Astrocyte (in vitro differentiated cells and primary cell): Measurements from ENCODE around the gene FHIP2A. TPM values are rescaled to one million over a fixed set of nuclear protein-coding genes. Genes with fewer than 3 reads are reported as not detected.

Experiments
- DNase-seq: peaks from one replicate; pipeline ENCODE4 v3.0.0-alpha.2; 2010; ENCODE audit warnings: low read depth
- FAIRE-seq: peaks from 2 replicates; lab custom pipeline; 2011; peaks lifted over from hg19 to GRCh38; lab: Jason Lieb, UNC
- H2AFZ ChIP-seq: 2 replicates; pipeline ENCODE4 v1.6.0; 2012; ENCODE audit warnings: low read depth, low read length, inconsistent platforms
- H3K27ac ChIP-seq: 2 replicates; pipeline ENCODE4 v1.5.1; 2011; ENCODE audit warnings: low read depth, low read length, inconsistent platforms
- H3K27me3 ChIP-seq: 2 replicates; pipeline ENCODE4 v1.6.0; 2011; ENCODE audit warnings: low read length, inconsistent platforms; ENCODE audit not compliant: insufficient read depth
- H3K36me3 ChIP-seq: 2 replicates; pipeline ENCODE4 v1.5.1; 2011; ENCODE audit warnings: low read length, inconsistent platforms; ENCODE audit not compliant: insufficient read depth
- H3K4me1 ChIP-seq: 2 replicates; pipeline ENCODE4 v1.5.1; 2011; ENCODE audit warnings: low read length, inconsistent platforms; ENCODE audit not compliant: insufficient read depth
- H3K4me2 ChIP-seq: 2 replicates; pipeline ENCODE4 v1.6.0; 2012; ENCODE audit warnings: low read length, inconsistent platforms
- H3K4me3 ChIP-seq: 2 replicates; pipeline ENCODE4 v1.5.1; 2011; ENCODE audit warnings: low read depth, mild to moderate bottlenecking, low read length, inconsistent platforms; ENCODE audit not compliant: insufficient read depth
- H3K79me2 ChIP-seq: 2 replicates; pipeline ENCODE4 v1.6.0; 2012; ENCODE audit warnings: mild to moderate bottlenecking, low read length, inconsistent platforms; ENCODE audit not compliant: insufficient read depth
- H3K9ac ChIP-seq: 2 replicates; pipeline ENCODE4 v1.6.0; 2012; ENCODE audit warnings: mild to moderate bottlenecking, low read length, inconsistent platforms
- H3K9me3 ChIP-seq: 2 replicates; pipeline ENCODE4 v1.5.1; 2012; ENCODE audit warnings: low read depth, mild to moderate bottlenecking, low read length, inconsistent platforms; ENCODE audit not compliant: insufficient read depth
- H4K20me1 ChIP-seq: 2 replicates; pipeline ENCODE4 v1.6.0; 2012; ENCODE audit warnings: low read length, inconsistent platforms; ENCODE audit not compliant: insufficient read depth
- H3K27ac Mint-ChIP-seq: one replicate; pipeline ENCODE4 v1.8.0; 2021; ENCODE audit warnings: mild to moderate bottlenecking, mixed read lengths; ENCODE audit not compliant: unreplicated experiment
- H3K27me3 Mint-ChIP-seq: one replicate; pipeline ENCODE4 v1.8.0; 2021; ENCODE audit warnings: low read depth, mixed read lengths; ENCODE audit not compliant: unreplicated experiment
- H3K36me3 Mint-ChIP-seq: one replicate; pipeline ENCODE4 v1.8.0; 2021; ENCODE audit warnings: low read depth, mixed read lengths; ENCODE audit not compliant: unreplicated experiment
- H3K4me1 Mint-ChIP-seq: one replicate; pipeline ENCODE4 v1.8.0; 2021; ENCODE audit warnings: low read depth, mixed read lengths; ENCODE audit not compliant: unreplicated experiment
- H3K4me3 Mint-ChIP-seq: one replicate; pipeline ENCODE4 v1.8.0; 2021; ENCODE audit warnings: mild to moderate bottlenecking, moderate library complexity, mixed read lengths; ENCODE audit not compliant: unreplicated experiment
- H3K9me3 Mint-ChIP-seq: one replicate; pipeline ENCODE4 v1.8.0; 2021; ENCODE audit warnings: mild to moderate bottlenecking, mixed read lengths; ENCODE audit not compliant: unreplicated experiment
- CTCF ChIP-seq: IDR thresholded peaks from 2 replicates; pipeline ENCODE4 v1.5.1; 2011; ENCODE audit warnings: low read depth, mild to moderate bottlenecking, inconsistent platforms, low read length, moderate library complexity; ENCODE audit not compliant: insufficient read depth
- EZH2 ChIP-seq: IDR thresholded peaks from 2 replicates; pipeline ENCODE4 v1.6.1; 2012; ENCODE audit warnings: mild to moderate bottlenecking, low read length, inconsistent platforms; ENCODE audit not compliant: insufficient read depth
- total RNA-seq: library from RNA; stranded (reverse); gene quantifications from 2 replicates; pipeline ENCODE4 v1.2.1, GENCODE V29; 2021

The FHIP2A gene
- total RNA-seq, 1 donor from 2014 or later: 38.2 TPM

GRCh38 chr10:114849674-114850073 is 28.1 kb downstream of the FHIP2A start:
- Mint-ChIP-seq H3K36me3 (peaks cover 32% of the 10 kb centered on the region), H3K4me3 (no peak overlapping the region)
- FAIRE-seq: no peak

GRCh38 chr10:114850126-114850525 is 28.5 kb downstream of the FHIP2A start:
- Mint-ChIP-seq H3K4me3 (no peak overlapping the region), H3K36me3 (peaks cover 32% of the 10 kb centered on the region), H3K9me3 (no peaks in the 10 kb centered on the region), H3K4me1 (peaks cover 8% of the 10 kb centered on the region), H3K27me3 (no peaks in the 10 kb centered on the region), H3K27ac (no peak overlapping the region)
- Histone ChIP-seq H3K27ac (no peak overlapping the region), H3K4me2 (no peak overlapping the region), H3K4me3 (no peak overlapping the region), H3K4me1 (no peaks in the 10 kb centered on the region), H3K36me3 (peaks cover 59% of the 10 kb centered on the region), H2AFZ (no peak overlapping the region), H3K79me2 (peaks cover 3% of the 10 kb centered on the region), H3K9me3 (no peaks in the 10 kb centered on the region), H3K27me3 (no peaks in the 10 kb centered on the region), H3K9ac (no peak overlapping the region), H4K20me1 (no peaks in the 10 kb centered on the region)
- no peak for FAIRE-seq
- TF ChIP-seq CTCF: no peak
- TF ChIP-seq EZH2: no peak
- DNase-seq: no peak

More at GRCh38 chr10:114849674-114850073, 28.1 kb downstream of the FHIP2A start:
- peaks cover 3% of the 10 kb centered on the region for H3K79me2 ChIP-seq
- H4K20me1 ChIP-seq: no peaks in the 10 kb centered on the region
- peaks cover 60% of the 10 kb centered on the region for H3K36me3 ChIP-seq
- H3K9ac ChIP-seq: no peak overlapping the region
- H3K4me1 Mint-ChIP-seq: peaks cover 3% of the 10 kb centered on the region
- no peak overlapping the region for H2AFZ ChIP-seq
- no peaks in the 10 kb centered on the region for H3K4me1 ChIP-seq
- H3K9me3 Mint-ChIP-seq: no peaks in the 10 kb centered on the region
- no peak overlapping the region for H3K4me2 ChIP-seq
- no peak for TF ChIP-seq CTCF
- TF ChIP-seq EZH2: no peak
- H3K27me3 Mint-ChIP-seq: no peaks in the 10 kb centered on the region
- no peak overlapping the region for H3K4me3 ChIP-seq
- H3K27me3 ChIP-seq: no peaks in the 10 kb centered on the region
- H3K27ac Mint-ChIP-seq: no peak overlapping the region
- DNase-seq: no peak
- H3K27ac ChIP-seq: no peak overlapping the region
- no peaks in the 10 kb centered on the region for H3K9me3 ChIP-seq

DNA sequence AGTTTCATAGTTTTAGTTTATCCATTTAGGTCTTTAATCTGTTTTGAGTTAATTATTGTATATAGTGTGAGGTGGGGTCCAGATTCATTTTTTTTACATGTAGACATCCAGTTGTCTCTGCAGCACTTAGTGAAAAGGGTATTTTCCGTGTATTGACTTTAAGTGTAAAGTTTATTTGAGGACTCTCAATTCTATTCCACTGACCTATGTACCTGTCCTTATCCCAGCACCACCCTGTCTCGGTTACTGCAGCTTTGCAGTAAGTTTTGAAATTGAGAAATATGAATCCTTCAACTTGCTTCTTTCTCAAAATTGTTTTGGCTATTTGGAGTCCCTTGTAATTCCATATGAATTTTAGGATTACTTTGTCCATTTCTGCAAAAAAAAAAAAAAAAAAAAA is 29.8 kb downstream of the FHIP2A start:
- H3K4me3 ChIP-seq: no peak overlapping the region
- no peak overlapping the region for H2AFZ ChIP-seq
- H3K9me3 ChIP-seq: no peaks in the 10 kb centered on the region
- peaks cover 3% of the 10 kb centered on the region for H3K79me2 ChIP-seq
- H3K36me3 Mint-ChIP-seq: peaks cover 35% of the 10 kb centered on the region
- H3K4me3 Mint-ChIP-seq: no peak overlapping the region
- H3K4me1 Mint-ChIP-seq: peaks cover 19% of the 10 kb centered on the region
- no peaks in the 10 kb centered on the region for H3K9me3 Mint-ChIP-seq
- no peaks in the 10 kb centered on the region for H3K27me3 ChIP-seq
- no peak overlapping the region for H3K27ac ChIP-seq
- FAIRE-seq (no peak), DNase-seq (no peak)
- no peak overlapping the region for H3K4me2 ChIP-seq
- no peaks in the 10 kb centered on the region for H4K20me1 ChIP-seq
- H3K36me3 ChIP-seq: peaks cover 53% of the 10 kb centered on the region
- no peak overlapping the region for H3K9ac ChIP-seq
- TF ChIP-seq CTCF (no peak), EZH2 (no peak)
- H3K4me1 ChIP-seq: peaks cover 7% of the 10 kb centered on the region
- H3K27me3 Mint-ChIP-seq: no peaks in the 10 kb centered on the region
- H3K27ac Mint-ChIP-seq: no peak overlapping the region
